ENCODE data around the gene FIGLA.

The FIGLA gene

DNA sequence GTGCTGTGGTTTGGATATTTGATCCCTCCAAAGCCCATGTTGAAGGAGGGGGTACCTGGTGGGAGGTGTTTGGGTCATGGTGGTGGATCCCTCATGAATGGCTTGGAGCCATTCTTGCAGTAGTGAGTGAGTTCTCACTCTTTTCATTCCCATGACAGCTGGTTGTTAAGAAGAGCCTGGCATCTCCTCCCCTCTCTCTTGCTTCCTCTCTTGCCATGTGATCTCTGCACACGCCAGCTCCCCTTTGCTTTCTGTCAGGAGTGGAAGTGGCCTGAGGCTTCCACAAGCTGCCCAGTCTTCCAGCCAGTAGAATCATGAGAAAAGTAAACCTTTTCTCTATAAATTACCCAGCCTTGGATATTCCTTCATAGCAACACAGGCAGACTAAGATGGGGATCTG lies 31.0 kb downstream of the FIGLA start:
- TF ChIP-seq ZFX (IDR thresholded peaks at IDR 0.05), result no peak
- TF ChIP-seq, protein P1, sequence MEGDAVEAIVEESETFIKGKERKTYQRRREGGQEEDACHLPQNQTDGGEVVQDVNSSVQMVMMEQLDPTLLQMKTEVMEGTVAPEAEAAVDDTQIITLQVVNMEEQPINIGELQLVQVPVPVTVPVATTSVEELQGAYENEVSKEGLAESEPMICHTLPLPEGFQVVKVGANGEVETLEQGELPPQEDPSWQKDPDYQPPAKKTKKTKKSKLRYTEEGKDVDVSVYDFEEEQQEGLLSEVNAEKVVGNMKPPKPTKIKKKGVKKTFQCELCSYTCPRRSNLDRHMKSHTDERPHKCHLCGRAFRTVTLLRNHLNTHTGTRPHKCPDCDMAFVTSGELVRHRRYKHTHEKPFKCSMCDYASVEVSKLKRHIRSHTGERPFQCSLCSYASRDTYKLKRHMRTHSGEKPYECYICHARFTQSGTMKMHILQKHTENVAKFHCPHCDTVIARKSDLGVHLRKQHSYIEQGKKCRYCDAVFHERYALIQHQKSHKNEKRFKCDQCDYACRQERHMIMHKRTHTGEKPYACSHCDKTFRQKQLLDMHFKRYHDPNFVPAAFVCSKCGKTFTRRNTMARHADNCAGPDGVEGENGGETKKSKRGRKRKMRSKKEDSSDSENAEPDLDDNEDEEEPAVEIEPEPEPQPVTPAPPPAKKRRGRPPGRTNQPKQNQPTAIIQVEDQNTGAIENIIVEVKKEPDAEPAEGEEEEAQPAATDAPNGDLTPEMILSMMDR (conservative IDR thresholded peaks at IDR 0.05), result no peak
- no peak overlapping the region for H3K27ac ChIP-seq

DNA sequence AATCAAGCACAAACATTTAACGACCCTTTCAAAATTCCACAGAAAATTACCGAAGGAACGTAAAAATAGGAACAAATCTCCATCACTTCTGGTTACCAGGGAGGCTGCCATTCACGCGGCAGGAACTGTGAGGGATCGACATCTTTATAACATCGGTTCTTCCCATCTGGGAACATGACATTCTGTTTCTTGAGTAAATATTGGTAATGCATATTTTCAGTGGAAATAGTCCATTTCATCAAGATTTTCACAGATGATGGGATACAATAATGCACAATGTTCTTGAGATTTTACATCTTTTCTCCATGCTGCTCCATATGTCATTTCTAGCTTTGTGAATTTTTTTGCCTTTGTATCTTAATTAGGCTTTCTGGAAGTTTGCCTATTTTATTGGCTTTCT lies 32.5 kb downstream of the FIGLA start:
- TF ChIP-seq ZFX (IDR thresholded peaks at IDR 0.05), result no peak
- TF ChIP-seq, protein P1 (conservative IDR thresholded peaks at IDR 0.05), result no peak
- H3K27ac ChIP-seq, result no peak overlapping the region

DNA sequence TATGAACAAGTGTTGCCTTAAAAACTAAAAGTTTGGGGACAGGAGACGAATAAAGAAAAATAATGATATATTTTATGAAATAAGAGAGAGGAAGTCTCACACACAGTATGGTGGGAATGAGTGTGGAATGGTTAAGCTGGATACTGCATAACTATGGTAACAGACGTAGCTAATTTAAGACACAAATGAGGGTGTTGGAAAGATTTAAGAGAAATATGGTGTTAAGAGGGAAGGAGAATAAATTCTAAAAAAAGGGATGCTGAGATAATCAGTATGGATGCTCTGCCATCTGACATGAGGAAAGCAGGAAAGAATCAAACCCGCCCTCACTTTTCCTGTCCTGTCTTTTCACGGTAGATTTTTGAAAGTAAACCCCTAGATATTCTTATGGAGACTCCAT lies 33.1 kb downstream of the FIGLA start:
- H3K27ac ChIP-seq, result no peak overlapping the region
- TF ChIP-seq, protein P1 (conservative IDR thresholded peaks at IDR 0.05), result no peak
- TF ChIP-seq ZFX (IDR thresholded peaks at IDR 0.05), result no peak

DNA sequence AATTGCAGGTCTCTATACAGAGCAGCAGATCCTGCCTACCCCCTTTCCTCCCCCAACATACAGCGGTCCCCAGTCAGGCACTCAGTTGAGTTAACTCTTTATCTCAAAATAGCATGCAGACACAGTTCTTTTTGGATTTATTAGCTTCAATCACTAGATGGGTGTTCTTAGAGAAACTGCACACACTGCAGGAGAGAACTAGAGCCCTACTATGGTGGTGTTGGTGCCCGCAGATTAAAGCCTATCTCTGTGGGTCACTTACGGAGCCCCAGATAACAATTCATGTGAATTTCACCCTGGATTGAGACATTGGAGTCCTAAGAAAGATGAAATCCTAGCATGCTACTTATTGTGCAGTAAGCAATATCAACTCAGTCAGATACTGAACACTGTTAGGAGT lies 34.3 kb downstream of the FIGLA start:
- no peak for TF ChIP-seq ZFX (IDR thresholded peaks at IDR 0.05)
- TF ChIP-seq, protein P1 (conservative IDR thresholded peaks at IDR 0.05), result no peak
- no peak overlapping the region for H3K27ac ChIP-seq

DNA sequence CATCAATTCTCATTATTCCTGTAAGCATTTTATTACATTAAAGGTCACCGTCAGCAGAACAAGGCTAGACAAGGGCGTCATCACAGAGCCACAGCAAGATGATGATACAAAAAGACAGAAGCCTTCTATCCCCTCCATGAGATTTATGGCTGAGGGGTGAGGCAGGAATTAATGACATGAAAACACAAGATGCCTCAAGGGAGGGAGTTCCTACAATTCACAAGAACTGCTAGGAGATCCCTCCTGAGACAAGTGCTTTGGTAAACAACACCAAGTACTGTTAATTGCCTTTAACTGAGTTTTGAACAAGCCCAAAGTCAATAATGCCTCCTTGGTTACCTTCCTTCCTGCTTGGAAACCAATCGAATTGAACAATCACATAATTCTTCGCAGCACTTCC lies 36.5 kb downstream of the FIGLA start:
- no peak overlapping the region for H3K27ac ChIP-seq
- no peak for TF ChIP-seq ZFX (IDR thresholded peaks at IDR 0.05)
- TF ChIP-seq, protein P1 (conservative IDR thresholded peaks at IDR 0.05), result no peak

DNA sequence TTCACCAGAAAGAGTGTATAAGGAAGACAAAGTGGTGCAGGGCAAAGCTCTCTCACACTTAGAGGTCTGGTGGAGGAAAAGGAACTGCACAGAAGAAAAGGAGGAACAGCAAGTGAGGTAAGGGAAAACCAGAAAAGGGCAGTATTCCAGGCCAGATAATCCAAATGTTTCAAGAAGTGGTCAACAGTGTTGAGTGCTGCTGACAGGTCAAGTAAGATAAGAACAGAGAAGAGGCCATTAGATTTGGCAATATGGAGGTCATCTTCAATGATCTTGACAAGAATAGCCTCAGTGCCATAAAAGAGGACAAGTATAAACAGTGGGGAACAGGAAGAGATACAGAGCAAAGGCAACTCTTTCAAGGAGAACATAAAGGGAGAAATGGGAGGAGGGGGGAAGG lies 37.4 kb downstream of the FIGLA start:
- TF ChIP-seq, protein P1 (conservative IDR thresholded peaks at IDR 0.05), result no peak
- no peak for TF ChIP-seq ZFX (IDR thresholded peaks at IDR 0.05)

DNA sequence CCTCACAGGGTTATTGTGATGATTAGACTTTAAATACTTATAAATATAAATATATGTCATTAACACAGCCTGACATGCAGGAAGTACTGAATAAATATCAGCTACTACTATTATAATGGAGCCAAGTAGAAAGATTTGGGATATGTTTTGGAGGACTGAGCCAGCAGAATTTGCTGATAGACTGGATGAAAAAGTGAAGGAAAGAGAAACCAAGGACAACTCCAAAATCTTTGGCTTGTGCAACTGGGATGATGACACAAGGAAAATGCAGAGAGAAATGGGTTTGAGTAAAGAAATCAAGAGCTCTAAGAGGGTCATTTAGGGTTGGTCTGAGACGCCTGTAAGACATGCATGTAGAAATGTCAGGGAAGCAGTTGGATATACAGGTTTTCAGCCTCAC lies 38.0 kb downstream of the FIGLA start:
- no peak overlapping the region for H3K27ac ChIP-seq
- TF ChIP-seq ZFX (IDR thresholded peaks at IDR 0.05), result no peak
- TF ChIP-seq, protein P1 (conservative IDR thresholded peaks at IDR 0.05), result no peak

More for the DNA sequence above, 37.4 kb downstream of the FIGLA start:
- H3K27ac ChIP-seq, result no peak overlapping the region

All from C4-2B (cell line).